G401.6 (cell line): ENCODE data around the gene REC114.
"Not testable (repeated sequence)": the region's sequence is repeated elsewhere in the genome, so short reads cannot be mapped to it uniquely, and the experiment has no call there.

Experiments
- FAIRE-seq: peaks from 2 replicates; lab custom pipeline; 2012; peaks lifted over from hg19 to GRCh38; lab: Jason Lieb, UNC

Gene REC114, protein sequence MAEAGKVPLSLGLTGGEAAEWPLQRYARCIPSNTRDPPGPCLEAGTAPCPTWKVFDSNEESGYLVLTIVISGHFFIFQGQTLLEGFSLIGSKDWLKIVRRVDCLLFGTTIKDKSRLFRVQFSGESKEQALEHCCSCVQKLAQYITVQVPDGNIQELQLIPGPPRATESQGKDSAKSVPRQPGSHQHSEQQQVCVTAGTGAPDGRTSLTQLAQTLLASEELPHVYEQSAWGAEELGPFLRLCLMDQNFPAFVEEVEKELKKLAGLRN

GRCh38 chr15:73442968-73443367 lies at the start of gene REC114:
REC114 (plus strand) TSS chr15:73443164; CDS start chr15:73443186, 22 bp downstream.
- FAIRE-seq = no peak

- FAIRE-seq = no peak
Measured at GRCh38 chr15:73393336-73393735, 49.6 kb upstream of the REC114 start.

- FAIRE-seq = no peak
Measured at GRCh38 chr15:73394782-73395181, 48.2 kb upstream of the REC114 start.

GRCh38 chr15:73395671-73396070 lies 47.3 kb upstream of the REC114 start:
- no peak for FAIRE-seq

GRCh38 chr15:73397461-73397860 lies 45.5 kb upstream of the REC114 start:
- FAIRE-seq = no peak

DNA sequence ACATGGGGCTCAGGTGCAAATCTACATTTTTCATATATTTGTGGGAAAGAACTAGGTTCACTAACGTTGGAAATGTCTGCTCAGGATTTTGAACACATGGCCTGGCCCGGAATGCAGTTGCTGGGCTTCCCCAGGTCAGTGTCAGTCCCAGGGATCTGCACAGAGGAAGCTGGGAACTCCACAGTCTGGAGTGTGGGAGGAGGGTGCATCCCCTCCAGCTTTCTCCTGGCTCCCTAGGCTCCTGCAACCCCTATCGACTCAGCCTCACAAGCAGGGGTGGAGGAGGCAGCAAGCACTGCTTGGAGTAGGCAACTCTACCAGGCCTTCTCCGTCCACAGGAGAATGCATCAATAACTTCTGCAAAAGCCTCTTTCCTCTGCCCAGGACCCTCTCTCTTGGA lies 44.1 kb upstream of the REC114 start:
- FAIRE-seq = no peak

DNA sequence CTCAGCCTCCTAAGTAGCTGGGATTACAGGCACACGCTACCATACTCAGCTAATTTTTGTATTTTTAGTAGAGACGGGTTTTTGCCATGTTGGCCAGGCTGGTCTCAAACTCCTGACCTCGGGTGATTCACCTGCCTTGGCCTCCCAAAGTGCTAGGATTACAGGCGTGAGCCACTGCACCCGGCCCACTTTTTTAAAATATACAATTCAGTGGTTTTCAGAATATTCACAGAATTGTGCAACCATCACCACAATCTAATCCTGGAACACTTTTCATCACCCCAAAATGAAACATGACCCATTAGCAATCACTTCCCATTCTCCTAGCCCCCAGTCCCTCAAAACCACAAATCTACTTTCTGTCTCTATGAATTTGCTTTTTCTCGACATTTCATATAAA lies 42.7 kb upstream of the REC114 start:
- not testable (repeated sequence) for FAIRE-seq

DNA sequence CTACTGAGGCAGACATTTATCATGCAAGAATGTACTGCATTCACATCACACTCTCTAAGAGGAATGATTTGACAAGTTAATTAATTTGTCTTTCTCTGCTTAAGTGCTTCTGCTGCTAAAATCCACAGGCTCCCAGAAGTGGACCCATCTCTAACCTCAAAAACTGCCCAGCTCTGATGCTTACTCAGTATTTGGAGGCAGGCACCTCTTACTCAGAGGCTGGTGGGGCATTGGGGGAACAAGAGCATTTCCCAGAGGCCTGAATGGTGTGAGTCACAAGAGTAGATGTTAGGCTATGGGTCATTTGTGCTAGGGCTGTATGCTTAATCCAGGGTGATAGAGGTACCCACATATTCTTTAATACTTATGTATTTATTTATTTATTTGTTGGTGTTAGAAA lies 39.8 kb upstream of the REC114 start:
- FAIRE-seq = no peak

- no peak for FAIRE-seq
Measured at GRCh38 chr15:73414876-73415275, 28.1 kb upstream of the REC114 start.

DNA sequence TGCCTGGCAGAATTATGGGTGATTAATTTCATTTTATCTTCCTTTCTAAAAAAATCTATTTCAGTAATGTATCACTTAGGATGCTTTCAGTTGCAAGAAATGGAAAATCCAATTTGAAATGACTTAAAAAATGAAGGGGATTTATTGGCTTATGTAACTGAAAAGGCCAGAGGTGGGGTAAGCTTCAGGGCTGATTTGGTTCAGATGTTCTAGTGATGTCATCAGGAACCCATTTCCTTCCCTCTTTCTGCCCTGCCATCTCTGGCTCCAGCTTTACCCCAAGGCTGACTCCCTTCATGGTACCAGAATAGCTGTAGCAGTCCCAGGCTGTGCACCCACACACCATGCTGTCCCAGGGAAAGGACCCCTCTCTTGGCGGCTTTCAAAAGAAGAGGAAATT lies 18.5 kb upstream of the REC114 start:
- FAIRE-seq = no peak

GRCh38 chr15:73425510-73425909 lies 17.5 kb upstream of the REC114 start:
- no peak for FAIRE-seq

DNA sequence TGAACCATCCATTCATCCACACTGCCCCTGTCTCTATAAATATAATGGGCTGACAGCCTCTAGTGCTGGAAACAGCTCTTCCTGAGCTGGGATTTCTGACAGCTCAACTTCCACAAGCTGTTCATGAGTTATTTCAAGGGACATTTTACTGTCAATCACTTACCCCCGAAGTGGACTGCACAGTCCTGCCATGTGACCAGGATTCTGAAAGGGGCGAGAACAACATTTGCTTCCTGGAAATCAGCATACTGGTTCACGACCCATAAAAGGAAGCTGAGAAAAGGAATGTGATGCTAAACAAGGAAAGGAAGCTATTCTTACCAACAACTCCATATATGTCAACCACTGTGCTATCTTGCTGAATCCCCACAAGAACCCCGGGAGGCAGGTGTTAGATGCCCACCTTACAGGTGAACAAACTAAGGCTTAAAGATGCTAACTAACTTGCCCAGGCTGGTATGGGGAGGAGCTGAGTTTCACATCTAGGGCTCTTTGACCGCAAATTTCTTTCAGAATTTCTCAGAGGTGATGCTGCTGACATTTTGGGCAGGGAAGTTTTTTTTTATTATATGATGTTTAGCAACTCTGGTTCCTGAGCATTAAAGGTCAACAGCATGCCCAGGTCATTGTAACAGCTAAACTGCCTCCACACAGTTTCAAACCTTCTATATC lies 16.5 kb upstream of the REC114 start:
- no peak for FAIRE-seq

GRCh38 chr15:73431329-73431728 lies 11.6 kb upstream of the REC114 start:
- FAIRE-seq = not testable (repeated sequence)

- FAIRE-seq = no peak
Measured at GRCh38 chr15:73433873-73434272, 9.1 kb upstream of the REC114 start.

DNA sequence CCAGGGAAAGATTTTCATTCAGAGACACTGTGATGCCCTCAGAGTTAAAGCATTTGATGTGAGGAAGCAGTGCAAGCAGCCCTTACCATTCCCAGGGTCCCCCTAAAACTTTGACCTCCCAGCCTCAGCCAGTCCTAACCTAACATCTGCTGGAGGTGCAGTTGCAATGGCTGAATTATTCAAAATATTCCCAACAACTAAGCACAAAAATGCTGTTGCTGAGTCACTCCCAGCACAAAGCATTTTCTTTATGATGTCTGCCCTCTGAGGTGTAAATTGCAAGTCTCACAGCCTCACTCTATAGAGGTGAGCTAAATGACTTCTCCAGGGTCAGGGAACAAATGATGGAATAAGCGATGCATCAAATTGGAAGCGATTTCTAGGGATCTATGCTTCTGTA lies 6.4 kb upstream of the REC114 start:
- FAIRE-seq = no peak

GRCh38 chr15:73437543-73438109 lies 5.3 kb upstream of the REC114 start:
- FAIRE-seq = no peak

DNA sequence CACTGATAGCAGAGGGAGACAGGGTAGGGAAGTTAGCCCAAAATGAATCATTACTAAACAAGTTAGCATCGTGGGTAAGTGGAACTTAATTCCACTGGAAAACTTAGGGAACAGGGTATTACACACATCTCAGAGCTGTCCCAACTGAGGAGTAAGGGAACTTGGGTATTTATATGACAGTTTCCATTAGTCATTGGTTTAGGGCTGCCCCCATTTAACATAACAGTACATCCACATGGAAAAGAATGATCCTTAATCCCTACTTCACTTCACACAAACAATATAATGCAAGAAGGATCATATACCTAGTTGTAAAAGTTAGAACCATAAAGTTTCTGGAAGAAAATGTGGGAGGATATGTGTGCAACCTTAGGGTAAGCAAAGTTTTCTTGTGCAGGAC lies 4.3 kb upstream of the REC114 start:
- FAIRE-seq = no peak

DNA sequence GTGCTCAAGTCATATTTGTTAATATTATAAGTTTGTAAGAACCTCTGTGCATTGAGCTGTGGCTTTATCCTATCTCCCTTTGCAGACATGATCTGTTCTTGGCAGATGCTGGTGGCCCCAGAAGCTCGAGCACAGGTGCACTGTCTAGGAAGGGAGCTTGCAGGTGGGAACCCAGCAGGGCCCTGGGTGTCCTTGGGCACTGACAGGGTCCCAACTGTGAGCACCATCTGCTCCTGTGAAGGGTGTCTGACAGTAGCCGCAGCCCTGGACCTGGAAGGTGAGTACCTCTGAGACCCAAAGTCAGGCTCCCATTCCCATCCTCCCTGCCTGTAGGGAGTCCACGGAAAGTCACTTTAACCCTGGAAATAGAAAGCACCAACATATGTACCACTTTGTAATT lies 2.4 kb upstream of the REC114 start:
- FAIRE-seq = no peak

DNA sequence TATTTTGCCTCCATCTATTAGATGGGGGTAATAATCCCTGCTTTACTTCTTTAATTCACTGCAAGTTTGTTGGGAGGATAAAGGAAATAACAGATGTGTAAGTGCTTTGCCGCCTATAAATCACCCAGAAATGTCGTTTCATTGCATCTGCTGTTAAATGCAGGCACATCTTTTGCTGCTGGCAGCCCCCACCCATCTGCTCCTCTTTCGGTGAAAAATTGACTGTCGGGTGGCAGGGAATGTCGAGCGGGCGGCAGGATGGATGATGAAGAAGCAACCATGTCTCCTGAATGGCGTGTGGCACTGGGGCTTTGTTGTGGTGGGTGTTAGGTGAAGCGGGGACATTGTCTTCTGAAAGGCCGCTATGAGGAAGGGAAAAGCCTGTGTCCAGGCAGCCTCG lies 543 bp upstream of the REC114 start:
- FAIRE-seq = no peak

DNA sequence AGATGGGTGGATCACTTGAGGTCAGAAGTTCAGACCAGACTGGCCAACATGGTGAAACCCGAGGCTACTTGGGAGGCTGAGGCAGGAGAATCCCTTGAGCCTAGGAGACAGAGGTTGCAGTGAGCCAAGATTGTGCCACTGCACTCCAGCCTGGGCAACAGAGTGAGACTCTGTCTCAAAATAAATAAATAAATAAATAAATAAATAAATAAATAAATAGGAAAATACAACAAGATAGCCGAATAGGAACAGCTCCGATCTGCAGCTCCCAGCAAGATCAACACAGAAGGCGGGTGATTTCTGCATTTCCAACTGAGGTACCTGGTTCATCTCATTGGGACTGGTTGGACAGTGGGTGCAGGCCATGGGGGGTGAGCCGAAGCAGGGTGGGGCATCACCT lies 4.5 kb downstream of the REC114 start:
- not testable (repeated sequence) for FAIRE-seq

DNA sequence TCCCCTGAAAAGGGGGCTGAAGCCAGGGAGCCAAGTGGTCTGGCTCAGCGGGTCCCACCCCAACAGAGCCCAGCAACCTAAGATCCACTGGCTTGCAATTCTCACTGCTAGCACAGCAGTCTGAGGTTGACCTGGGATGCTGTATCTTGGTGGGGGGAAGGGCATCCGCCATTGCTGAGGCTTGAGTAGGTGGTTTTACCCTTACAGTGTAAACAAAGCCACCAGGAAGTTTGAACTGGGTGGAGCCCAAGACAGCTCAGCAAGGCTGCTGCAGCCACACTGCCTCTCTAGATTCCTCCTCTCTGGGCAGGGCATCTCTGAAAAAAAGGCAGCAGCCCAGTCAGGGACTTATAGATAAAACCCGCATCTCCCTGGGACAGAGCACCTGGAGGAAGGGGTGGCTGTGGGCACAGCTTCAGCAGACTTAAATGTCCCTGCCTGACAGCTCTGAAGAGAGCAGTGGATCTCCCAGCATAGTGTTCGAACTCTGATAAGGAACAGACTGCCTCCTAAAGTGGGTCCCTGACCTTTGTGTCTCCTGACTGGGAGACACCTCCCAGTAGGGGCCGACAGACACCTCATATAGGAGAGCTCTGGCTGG lies 5.3 kb downstream of the REC114 start:
- FAIRE-seq = not testable (repeated sequence)

DNA sequence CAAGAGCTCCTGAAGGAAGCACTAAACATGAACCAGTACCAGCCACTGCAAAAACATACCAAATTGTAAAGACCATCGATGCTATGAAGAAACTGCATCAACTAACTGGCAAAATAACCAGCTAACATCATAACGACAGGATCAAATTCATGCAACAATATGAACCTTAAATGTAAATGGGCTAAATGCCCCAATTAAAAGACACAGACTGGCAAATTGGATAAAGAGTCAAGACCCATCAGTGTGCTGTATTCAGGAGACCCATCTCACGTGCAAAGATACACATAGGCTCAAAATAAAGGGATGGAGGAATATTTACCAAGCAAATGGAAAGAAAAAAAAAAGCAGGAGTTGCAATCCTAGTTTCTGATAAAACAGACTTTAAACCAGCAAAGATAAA lies 7.0 kb downstream of the REC114 start:
- not testable (repeated sequence) for FAIRE-seq

DNA sequence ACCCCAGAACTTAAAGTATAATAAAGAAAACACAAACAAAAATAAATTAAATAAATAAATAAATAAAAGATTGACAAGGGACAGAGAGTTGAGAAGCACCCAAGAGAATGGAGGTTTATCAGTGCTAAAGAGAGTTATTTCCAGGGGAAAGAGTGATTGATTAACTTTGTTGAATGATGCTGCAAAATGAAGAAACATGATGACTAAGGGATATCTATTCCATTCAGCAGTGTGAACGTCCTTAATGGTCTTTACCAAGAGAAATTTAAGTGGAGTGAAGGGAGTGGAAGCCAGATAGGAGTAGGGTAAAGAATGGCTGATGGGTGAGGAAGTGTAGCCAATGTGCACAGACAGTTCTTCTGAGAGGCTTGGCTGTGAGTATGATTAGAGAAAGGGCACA lies 11.1 kb downstream of the REC114 start:
- FAIRE-seq = no peak
